ENCODE data around the gene OR6B1.
"Not testable (repeated sequence)": the region's sequence is repeated elsewhere in the genome, so short reads cannot be mapped to it uniquely, and the experiment has no call there.

Gene OR6B1

GRCh38 chr7:144038887-144039286 lies 38.8 kb downstream of the OR6B1 start:
- no peak for DNase-seq (ENCODE audit: low spot score)

DNA sequence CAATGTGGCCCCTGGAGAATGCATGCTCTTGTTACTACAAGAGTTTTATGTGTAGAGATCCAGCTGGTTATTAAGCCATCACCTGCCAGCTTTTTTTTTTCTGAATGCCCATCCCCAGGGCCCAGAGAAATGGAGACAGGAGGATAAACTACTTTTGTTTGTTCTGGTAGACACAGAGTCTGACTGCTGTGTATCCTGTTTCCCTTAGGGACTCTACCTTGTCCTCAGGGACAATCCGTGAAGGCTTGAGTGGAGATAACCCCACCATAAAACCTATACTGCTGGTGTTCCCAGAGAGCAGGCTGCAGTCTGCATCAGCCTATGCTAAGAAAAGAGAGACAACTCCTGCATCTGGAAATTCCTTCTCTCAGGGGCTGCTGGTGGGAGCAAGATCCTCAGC lies 48.5 kb downstream of the OR6B1 start, which contains the start of gene OR2A5:
Gene OR2A5, plus strand, starts transcription at position 301 of the 400 bp plus-strand sequence. CDS start 1,454 bp downstream, outside the sequence.
- no peak for DNase-seq (ENCODE audit: low spot score)

DNA sequence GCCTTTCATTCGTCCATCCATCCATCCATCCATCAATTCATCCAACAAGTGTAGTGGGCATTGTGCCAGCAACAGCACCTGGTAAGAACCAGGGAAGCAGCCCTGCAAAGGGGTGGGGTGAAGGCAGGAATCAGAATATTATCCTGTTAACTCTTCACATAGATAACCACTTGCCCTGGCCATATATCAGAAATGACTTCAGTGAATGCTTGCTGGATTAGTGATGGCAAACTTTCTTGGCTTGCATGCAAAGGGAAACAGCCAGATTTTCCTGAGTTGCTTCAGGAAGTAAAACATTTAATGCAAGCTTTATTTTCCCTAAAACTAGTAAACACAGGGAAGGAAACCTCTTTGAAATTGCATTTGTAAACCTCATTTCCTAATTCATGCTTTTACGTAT lies 49.4 kb downstream of the OR6B1 start:
- DNase-seq (ENCODE audit: low spot score) = no peak

DNA sequence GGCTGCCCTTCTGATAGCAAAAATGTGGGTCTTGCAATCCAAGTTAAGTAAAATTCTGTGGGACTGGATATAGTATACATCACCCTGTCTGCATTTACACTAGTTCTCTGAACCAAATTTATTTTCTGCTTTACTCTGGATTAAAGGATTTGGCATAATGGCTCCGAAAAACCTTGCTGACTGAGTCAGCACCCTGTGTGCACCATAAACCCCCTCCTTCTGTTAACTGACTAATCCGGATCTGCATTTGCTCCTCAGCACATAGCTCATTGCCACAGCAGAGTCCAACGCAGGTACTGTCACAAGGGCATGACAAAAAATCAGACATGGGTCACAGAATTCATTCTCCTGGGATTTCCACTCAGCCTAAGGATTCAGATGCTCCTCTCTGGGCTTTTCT lies 50.0 kb downstream of the OR6B1 start:
- DNase-seq (ENCODE audit: low spot score) = no peak

DNA sequence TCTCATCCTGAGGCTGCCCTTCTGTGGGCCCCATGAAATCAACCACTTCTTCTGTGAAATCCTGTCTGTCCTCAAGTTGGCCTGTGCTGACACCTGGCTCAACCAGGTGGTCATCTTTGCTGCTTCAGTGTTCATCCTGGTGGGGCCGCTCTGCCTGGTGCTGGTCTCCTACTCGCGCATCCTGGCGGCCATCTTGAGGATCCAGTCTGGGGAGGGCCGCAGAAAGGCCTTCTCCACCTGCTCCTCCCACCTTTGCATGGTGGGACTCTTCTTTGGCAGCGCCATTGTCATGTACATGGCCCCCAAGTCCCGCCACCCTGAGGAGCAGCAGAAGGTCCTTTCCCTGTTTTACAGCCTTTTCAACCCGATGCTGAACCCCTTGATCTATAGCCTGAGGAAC lies 50.8 kb downstream of the OR6B1 start:
- DNase-seq (ENCODE audit: low spot score) = not testable (repeated sequence)

GRCh38 chr7:144057954-144058353 lies 57.8 kb downstream of the OR6B1 start:
- no peak for DNase-seq (ENCODE audit: low spot score)

All from CD4-positive, alpha-beta T cell treated with Interleukin-2 at 100 ng/mL for 4 hours (primary cell).